ENCODE results near the gene SBNO2.

SBNO2 gene

GRCh38 chr19:1063909-1064660 lies 110.0 kb downstream of the SBNO2 start:
- TF ChIP-seq, protein P1, sequence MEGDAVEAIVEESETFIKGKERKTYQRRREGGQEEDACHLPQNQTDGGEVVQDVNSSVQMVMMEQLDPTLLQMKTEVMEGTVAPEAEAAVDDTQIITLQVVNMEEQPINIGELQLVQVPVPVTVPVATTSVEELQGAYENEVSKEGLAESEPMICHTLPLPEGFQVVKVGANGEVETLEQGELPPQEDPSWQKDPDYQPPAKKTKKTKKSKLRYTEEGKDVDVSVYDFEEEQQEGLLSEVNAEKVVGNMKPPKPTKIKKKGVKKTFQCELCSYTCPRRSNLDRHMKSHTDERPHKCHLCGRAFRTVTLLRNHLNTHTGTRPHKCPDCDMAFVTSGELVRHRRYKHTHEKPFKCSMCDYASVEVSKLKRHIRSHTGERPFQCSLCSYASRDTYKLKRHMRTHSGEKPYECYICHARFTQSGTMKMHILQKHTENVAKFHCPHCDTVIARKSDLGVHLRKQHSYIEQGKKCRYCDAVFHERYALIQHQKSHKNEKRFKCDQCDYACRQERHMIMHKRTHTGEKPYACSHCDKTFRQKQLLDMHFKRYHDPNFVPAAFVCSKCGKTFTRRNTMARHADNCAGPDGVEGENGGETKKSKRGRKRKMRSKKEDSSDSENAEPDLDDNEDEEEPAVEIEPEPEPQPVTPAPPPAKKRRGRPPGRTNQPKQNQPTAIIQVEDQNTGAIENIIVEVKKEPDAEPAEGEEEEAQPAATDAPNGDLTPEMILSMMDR (IDR thresholded peaks at IDR 0.05; ENCODE audit: extremely low read depth, missing control alignments): no peak
- DNase-seq (ENCODE audit: low spot score): no peak

DNA sequence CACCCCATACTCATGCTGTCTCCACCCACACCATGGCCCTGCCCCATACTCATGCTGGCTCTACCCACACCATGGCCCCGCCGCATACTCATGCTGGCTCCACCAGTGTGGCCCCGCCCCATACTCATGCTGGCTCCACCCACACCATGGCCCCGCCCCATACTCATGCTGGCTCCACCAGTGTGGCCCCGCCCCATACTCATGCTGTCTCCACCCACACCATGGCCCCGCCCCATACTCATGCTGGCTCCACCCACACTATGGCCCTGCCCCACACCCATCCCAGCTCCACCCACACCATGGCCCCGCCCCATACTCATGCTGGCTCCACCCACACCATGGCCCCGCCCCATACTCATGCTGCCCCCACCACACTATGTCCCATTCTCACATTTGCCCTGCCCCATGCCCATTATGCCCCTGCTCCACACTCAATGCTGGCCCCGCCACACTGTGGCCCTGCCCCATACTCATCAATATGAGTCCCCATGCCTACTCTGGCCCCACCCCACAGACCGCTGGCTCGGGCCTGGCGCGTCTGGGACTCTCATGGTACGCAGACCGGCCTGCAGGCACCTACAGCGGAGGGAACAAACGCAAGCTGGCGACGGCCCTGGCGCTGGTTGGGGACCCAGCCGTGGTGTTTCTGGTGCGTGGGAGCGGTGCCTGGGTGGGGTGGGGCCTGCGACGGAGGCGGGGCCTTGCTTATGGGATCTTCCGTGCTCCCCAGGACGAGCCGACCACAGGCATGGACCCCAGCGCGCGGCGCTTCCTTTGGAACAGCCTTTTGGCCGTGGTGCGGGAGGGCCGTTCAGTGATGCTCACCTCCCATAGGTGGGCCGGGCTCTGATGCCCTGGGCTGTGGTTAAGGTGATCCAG lies 110.8 kb downstream of the SBNO2 start:
- TF ChIP-seq, protein P1 (IDR thresholded peaks at IDR 0.05; ENCODE audit: extremely low read depth, missing control alignments): no peak
- peak; percentile 71 for DNase-seq (ENCODE audit: low spot score)

GRCh38 chr19:1062387-1063029 lies 111.6 kb downstream of the SBNO2 start:
- TF ChIP-seq, protein P1 (IDR thresholded peaks at IDR 0.05; ENCODE audit: extremely low read depth, missing control alignments): no peak
- DNase-seq (ENCODE audit: low spot score): peak; percentile 75

- TF ChIP-seq, protein P1 (IDR thresholded peaks at IDR 0.05; ENCODE audit: extremely low read depth, missing control alignments): no peak
- DNase-seq (ENCODE audit: low spot score): no peak
Observed at GRCh38 chr19:1061987-1062386, 112.1 kb downstream of the SBNO2 start.

GRCh38 chr19:1060689-1061088 lies 113.4 kb downstream of the SBNO2 start:
- TF ChIP-seq, protein P1 (IDR thresholded peaks at IDR 0.05; ENCODE audit: extremely low read depth, missing control alignments): no peak
- DNase-seq (ENCODE audit: low spot score): no peak

DNA sequence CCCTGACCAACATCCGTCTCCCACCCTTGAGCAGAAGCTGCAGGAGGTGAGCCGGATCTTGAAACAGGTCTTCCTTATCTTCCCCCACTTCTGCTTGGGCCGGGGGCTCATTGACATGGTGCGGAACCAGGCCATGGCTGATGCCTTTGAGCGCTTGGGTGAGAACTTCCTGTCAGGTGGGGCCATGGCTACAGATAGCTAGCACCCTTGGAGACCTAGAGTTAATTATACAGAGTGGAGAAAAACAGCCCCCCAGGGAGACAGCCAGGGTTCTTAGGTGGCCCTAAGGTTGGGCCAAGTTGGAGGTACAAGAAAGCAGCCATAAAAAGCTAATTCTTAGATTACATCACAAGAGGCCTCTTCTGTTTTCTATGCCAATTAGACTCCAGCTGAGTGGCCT lies 116.0 kb downstream of the SBNO2 start:
- TF ChIP-seq, protein P1 (IDR thresholded peaks at IDR 0.05; ENCODE audit: extremely low read depth, missing control alignments): no peak
- DNase-seq (ENCODE audit: low spot score): no peak
